HL-60 (cell line): ENCODE results near the gene NLGN1.

Experiments
- CTCF ChIP-seq: IDR thresholded peaks from one replicate; pipeline ENCODE4 v1.5.1; 2011; ENCODE audit warnings: low read length, control low read depth, inconsistent platforms; ENCODE audit not compliant: insufficient read depth
- GABPA ChIP-seq: IDR thresholded peaks from 2 replicates; pipeline ENCODE4 v1.6.1; 2012; ENCODE audit warnings: low read depth
- SPI1 ChIP-seq: IDR thresholded peaks from 2 replicates; pipeline ENCODE4 v1.6.1; 2012; ENCODE audit warnings: low read depth, mild to moderate bottlenecking, borderline replicate concordance

GRCh38 chr3:174153871-174154270 is 756.3 kb downstream of the NLGN1 start:
- TF ChIP-seq CTCF, result no peak
- no peak for TF ChIP-seq GABPA
- no peak for TF ChIP-seq SPI1
